MM.1S (cell line): ENCODE results near the gene SNX33.
"Not testable (repeated sequence)": the region's sequence is repeated elsewhere in the genome, so short reads cannot be mapped to it uniquely, and the experiment has no call there.

Source experiments
- DNase-seq: peaks from one replicate; pipeline ENCODE4 v3.0.0-alpha.2; 2015
- H2AFZ ChIP-seq: fragments of 300-600 bp; sonication (generic); 2 replicates; pipeline ENCODE4 v1.6.0; 2016; ENCODE audit warnings: antibody characterized with exemption, low read length
- H3F3A ChIP-seq: fragments of 300-600 bp; sonication (generic); 2 replicates; pipeline ENCODE4 v1.6.1; 2016; ENCODE audit warnings: mild to moderate bottlenecking, antibody characterized with exemption, low read length, moderate library complexity, mixed read lengths; ENCODE audit not compliant: insufficient read depth
- H3K27ac ChIP-seq: fragments of 300-600 bp; sonication (generic); 2 replicates; pipeline ENCODE4 v1.5.1; 2016; ENCODE audit warnings: mild to moderate bottlenecking, low read length
- H3K27me3 ChIP-seq: fragments of 300-600 bp; sonication (generic); replicated peaks from 2 replicates; pipeline ENCODE4 v1.6.0; 2016; ENCODE audit warnings: low read length; ENCODE audit not compliant: insufficient read depth
- H3K36me3 ChIP-seq: fragments of 300-600 bp; sonication (generic); replicated peaks from 2 replicates; pipeline ENCODE4 v1.6.1; 2016; ENCODE audit warnings: mild to moderate bottlenecking, low read length, mixed read lengths; ENCODE audit not compliant: insufficient read depth
- H3K4me1 ChIP-seq: fragments of 300-600 bp; sonication (generic); 2 replicates; pipeline ENCODE4 v1.6.1; 2016; ENCODE audit warnings: low read length, mixed read lengths
- H3K4me2 ChIP-seq: fragments of 300-600 bp; sonication (generic); 2 replicates; pipeline ENCODE4 v1.6.0; 2016; ENCODE audit warnings: low read depth, low read length
- H3K4me3 ChIP-seq: fragments of 300-600 bp; sonication (generic); 2 replicates; pipeline ENCODE4 v1.5.1; 2016; ENCODE audit warnings: low read length, mixed read lengths
- H3K79me2 ChIP-seq: fragments of 300-600 bp; sonication (generic); 2 replicates; pipeline ENCODE4 v1.6.1; 2016; ENCODE audit warnings: mixed run types, low read length, mixed read lengths
- H3K9ac ChIP-seq: fragments of 300-600 bp; sonication (generic); 2 replicates; pipeline ENCODE4 v1.6.1; 2016; ENCODE audit warnings: low read length, mixed read lengths
- H3K9me2 ChIP-seq: fragments of 300-600 bp; sonication (generic); replicated peaks from 2 replicates; pipeline ENCODE4 v1.6.1; 2016; ENCODE audit warnings: mild to moderate bottlenecking, low read length, mixed read lengths; ENCODE audit not compliant: insufficient read depth
- H3K9me3 ChIP-seq: fragments of 300-600 bp; sonication (generic); replicated peaks from 2 replicates; pipeline ENCODE4 v1.6.1; 2016; ENCODE audit warnings: mild to moderate bottlenecking, low read length, mixed read lengths; ENCODE audit not compliant: insufficient read depth
- H4K20me1 ChIP-seq: fragments of 300-600 bp; sonication (generic); 2 replicates; pipeline ENCODE4 v1.6.1; 2016; ENCODE audit warnings: mild to moderate bottlenecking, low read length, moderate library complexity, mixed read lengths; ENCODE audit not compliant: insufficient read depth
- CTCF ChIP-seq: fragments of 300-600 bp; sonication (generic); IDR thresholded peaks from 2 replicates; pipeline ENCODE4 v1.5.1; 2016; ENCODE audit warnings: antibody characterized with exemption, low read length, mixed read lengths
- EZH2 ChIP-seq: fragments of 300-600 bp; sonication (generic); optimal IDR thresholded peaks from 2 replicates; pipeline ENCODE3; 2017; ENCODE audit warnings: low read depth, mild to moderate bottlenecking, antibody characterized with exemption, low read length, mixed read lengths
- EZH2phosphoT487 ChIP-seq: fragments of 300-600 bp; sonication (generic); IDR thresholded peaks from 2 replicates; pipeline ENCODE4 v1.6.1; 2018; ENCODE audit warnings: antibody characterized with exemption, low read length

Gene SNX33

GRCh38 chr15:75676688-75677464, 29.2 kb downstream of the SNX33 start:
- no peaks in the 10 kb centered on the region for H3K4me1 ChIP-seq

GRCh38 chr15:75677465-75678323, 30.0 kb downstream of the SNX33 start:
- no peak for DNase-seq
- Histone ChIP-seq H3K79me2 (no peaks in the 10 kb centered on the region), H3K4me2 (no peak overlapping the region), H3K27me3 (0 out of 2 replicates have a peak, but pooled peaks cover 3% of the 10 kb centered on the region), H3K4me3 (no peak overlapping the region), H4K20me1 (no peaks in the 10 kb centered on the region), H3K9me2 (no peaks in the 10 kb centered on the region), H3F3A (no peaks in the 10 kb centered on the region), H3K4me1 (no peaks in the 10 kb centered on the region), H3K36me3 (no peaks in the 10 kb centered on the region), H3K27ac (no peak overlapping the region), H3K9ac (no peak overlapping the region), H2AFZ (no peak overlapping the region), H3K9me3 (no peaks in the 10 kb centered on the region)
- no peak for TF ChIP-seq EZH2phosphoT487
- no peak for TF ChIP-seq CTCF
- TF ChIP-seq EZH2 = no peak

More at GRCh38 chr15:75676688-75677464, 29.2 kb downstream of the SNX33 start:
- Histone ChIP-seq H3K27me3 (peaks cover under 1% of the 10 kb centered on the region; the same call in 1 of the 2 replicates), H2AFZ (no peak overlapping the region), H3F3A (no peaks in the 10 kb centered on the region), H3K9me3 (no peaks in the 10 kb centered on the region), H3K79me2 (no peaks in the 10 kb centered on the region), H3K9me2 (no peaks in the 10 kb centered on the region), H3K4me3 (no peak overlapping the region), H3K27ac (no peak overlapping the region), H4K20me1 (no peaks in the 10 kb centered on the region), H3K9ac (no peak overlapping the region), H3K4me2 (no peak overlapping the region), H3K36me3 (no peaks in the 10 kb centered on the region)
- DNase-seq = no peak
- no peak for TF ChIP-seq CTCF
- TF ChIP-seq EZH2phosphoT487 = no peak
- no peak for TF ChIP-seq EZH2

- H3K79me2 ChIP-seq, H3K4me1 ChIP-seq, H3K9ac ChIP-seq, H3K4me3 ChIP-seq, H3K9me2 ChIP-seq, H3K36me3 ChIP-seq, H3K27ac ChIP-seq, H3F3A ChIP-seq, DNase-seq, H3K27me3 ChIP-seq, H2AFZ ChIP-seq, H4K20me1 ChIP-seq, H3K9me3 ChIP-seq, H3K4me2 ChIP-seq: not testable (repeated sequence)
Observed at GRCh38 chr15:75678324-75678690, 30.6 kb downstream of the SNX33 start.
